ENCODE data around the gene PTP4A2.

PTP4A2 gene

DNA sequence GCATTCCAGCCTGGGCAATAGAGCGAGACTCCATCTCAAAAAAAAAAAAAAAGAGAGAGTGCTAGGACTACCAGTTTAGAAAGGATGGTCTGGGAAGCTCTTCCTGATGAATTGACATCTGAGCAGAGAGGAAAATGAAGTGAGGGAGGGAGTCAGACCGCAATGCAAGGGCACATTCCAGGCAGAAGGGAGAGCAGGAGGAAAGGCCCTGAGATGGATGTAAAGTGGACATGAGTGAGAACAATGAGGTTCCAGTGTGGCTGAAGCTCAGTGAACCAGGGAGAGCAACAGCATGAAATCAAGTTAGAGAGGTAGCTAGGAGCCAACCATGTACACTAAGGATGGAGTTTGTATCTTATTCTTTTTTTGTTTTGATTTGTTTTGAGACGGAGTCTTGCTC, 66.5 kb downstream of the PTP4A2 start:
- DNase-seq (ENCODE audit: extremely low read depth, low read depth), result no peak

DNA sequence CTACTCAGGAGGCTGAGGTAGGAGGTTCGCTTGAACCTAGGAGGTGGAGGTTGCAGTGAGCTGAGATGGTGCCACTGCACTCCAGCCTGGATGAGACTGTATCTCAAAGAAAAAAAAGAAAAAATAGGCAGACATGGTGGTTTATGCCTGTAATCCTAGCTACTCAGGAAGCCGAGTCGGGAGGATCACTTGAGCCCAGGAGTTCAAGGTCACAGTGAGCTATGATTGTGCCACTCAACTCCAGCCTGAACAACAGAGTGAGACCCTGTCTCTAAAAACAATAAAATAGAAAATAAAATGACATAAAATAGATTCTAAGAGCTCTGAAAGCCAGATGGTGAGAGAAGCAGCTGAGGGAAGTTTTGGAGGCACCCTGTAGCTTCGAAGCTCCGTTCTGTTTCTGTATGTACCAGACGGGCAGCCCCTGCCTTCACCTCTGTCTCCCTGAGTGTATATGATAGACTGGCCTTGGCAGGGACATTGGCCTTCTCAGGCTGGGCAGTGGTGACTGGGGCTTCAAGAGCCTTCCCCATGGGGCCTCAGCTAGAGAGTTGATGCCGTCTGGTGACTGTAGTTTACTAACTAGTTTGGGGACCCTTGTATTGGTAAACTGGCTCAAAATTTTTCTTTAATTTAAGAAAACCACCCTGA, 68.0 kb downstream of the PTP4A2 start:
- H3K4me3 ChIP-seq (replicated peaks; ENCODE audit: low read depth, low read length), result no peak overlapping the region
- no peak for DNase-seq (ENCODE audit: extremely low read depth, low read depth)
- TF ChIP-seq, protein P1, sequence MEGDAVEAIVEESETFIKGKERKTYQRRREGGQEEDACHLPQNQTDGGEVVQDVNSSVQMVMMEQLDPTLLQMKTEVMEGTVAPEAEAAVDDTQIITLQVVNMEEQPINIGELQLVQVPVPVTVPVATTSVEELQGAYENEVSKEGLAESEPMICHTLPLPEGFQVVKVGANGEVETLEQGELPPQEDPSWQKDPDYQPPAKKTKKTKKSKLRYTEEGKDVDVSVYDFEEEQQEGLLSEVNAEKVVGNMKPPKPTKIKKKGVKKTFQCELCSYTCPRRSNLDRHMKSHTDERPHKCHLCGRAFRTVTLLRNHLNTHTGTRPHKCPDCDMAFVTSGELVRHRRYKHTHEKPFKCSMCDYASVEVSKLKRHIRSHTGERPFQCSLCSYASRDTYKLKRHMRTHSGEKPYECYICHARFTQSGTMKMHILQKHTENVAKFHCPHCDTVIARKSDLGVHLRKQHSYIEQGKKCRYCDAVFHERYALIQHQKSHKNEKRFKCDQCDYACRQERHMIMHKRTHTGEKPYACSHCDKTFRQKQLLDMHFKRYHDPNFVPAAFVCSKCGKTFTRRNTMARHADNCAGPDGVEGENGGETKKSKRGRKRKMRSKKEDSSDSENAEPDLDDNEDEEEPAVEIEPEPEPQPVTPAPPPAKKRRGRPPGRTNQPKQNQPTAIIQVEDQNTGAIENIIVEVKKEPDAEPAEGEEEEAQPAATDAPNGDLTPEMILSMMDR (IDR thresholded peaks at IDR 0.05; ENCODE audit: low read depth, low read length, missing control alignments), result no peak

More for the DNA sequence above, 66.5 kb downstream of the PTP4A2 start:
- H3K4me3 ChIP-seq (replicated peaks; ENCODE audit: low read depth, low read length), result no peak overlapping the region
- TF ChIP-seq, protein P1 (IDR thresholded peaks at IDR 0.05; ENCODE audit: low read depth, low read length, missing control alignments), result no peak

DNA sequence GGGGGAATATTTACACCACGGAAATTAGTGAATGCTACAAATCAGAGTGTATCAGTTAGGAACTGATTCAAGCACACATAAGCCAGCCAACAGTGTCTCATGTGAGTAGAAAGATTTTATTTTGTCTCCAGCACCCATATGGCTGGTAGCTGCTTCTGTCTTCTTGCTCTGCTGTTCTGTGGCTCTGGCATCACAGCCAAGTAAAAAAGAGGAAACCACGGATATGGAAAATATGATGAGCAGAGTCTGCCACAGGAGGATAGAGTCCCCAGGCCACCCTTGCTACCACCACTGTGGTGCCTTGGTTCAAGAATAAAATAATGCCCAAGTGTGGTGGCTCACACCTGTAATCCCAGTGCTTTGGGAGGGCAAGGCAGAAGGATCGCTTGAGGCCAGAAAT, 68.7 kb downstream of the PTP4A2 start:
- no peak overlapping the region for H3K4me3 ChIP-seq (replicated peaks; ENCODE audit: low read depth, low read length)
- no peak for DNase-seq (ENCODE audit: extremely low read depth, low read depth)
- TF ChIP-seq, protein P1 (IDR thresholded peaks at IDR 0.05; ENCODE audit: low read depth, low read length, missing control alignments), result no peak

DNA sequence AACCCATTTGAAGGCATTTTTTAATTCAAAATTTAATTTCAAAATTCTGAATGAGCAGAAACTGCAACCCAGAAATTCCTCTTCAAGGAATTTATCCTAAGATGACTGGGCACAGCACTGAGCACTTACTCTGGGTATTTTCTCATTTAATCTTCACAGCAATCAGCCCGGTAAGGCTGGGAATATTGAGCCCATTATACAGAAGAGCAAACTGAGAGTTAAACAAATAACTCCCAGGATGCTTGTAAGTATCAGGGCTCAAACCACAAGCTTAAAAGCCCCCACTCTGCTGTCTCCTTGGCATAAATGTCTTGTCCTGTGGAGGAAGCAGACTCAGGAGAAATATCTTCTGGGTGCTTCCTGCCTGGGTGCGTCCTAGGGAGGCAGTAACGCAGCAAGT, 69.3 kb downstream of the PTP4A2 start:
- TF ChIP-seq, protein P1 (IDR thresholded peaks at IDR 0.05; ENCODE audit: low read depth, low read length, missing control alignments), result no peak
- H3K4me3 ChIP-seq (replicated peaks; ENCODE audit: low read depth, low read length), result no peak overlapping the region
- no peak for DNase-seq (ENCODE audit: extremely low read depth, low read depth)

DNA sequence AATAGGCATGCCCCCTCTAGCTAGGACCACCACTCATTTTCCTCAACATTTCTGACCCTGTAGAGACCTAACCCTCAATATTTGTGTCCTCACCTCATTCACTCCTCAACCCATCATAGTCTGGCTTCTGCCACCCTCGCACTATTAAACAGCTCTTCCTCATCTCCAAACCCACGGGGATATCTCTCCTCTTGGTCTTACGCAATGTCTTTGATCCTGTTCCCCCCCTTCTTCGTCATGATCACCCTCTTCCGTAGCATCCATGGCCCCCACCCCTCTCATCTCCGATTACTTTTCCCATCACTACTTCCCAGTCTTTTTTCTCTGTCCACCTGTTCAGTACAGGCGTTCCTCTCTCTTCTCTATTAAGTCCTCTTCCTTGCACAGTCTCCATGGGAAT, 70.6 kb downstream of the PTP4A2 start:
- TF ChIP-seq, protein P1 (IDR thresholded peaks at IDR 0.05; ENCODE audit: low read depth, low read length, missing control alignments), result no peak

DNA sequence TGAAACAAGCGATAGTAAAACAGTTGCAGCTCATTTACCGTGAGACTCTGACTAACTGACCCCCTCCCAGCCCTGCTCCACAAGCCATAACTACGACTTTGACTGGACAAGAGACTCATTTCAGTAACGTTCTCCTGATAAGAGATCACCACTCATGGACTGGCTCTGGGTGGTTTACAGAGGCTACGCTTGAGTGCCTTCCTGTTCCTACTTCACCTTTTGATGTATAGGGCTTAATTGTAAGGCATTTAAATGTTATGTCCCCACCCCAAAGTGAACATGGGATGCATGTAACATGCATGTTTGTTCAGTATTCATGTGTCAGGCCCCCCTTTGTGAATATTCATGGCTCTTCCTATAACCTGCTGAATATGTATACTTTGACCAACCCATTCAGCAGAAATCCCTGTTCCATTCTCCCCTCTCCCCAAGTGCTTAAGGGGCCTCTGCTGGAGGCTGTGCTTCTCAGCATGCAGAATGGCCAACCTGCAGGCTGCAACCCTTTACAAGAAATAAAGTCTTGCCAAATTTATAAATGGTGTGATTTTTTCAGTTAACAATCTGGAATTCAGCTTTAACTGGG, 71.6 kb downstream of the PTP4A2 start:
- TF ChIP-seq, protein P1 (IDR thresholded peaks at IDR 0.05; ENCODE audit: low read depth, low read length, missing control alignments), result no peak
- no peak overlapping the region for H3K4me3 ChIP-seq (replicated peaks; ENCODE audit: low read depth, low read length)
- no peak for DNase-seq (ENCODE audit: extremely low read depth, low read depth)

More for the DNA sequence above, 70.6 kb downstream of the PTP4A2 start:
- no peak overlapping the region for H3K4me3 ChIP-seq (replicated peaks; ENCODE audit: low read depth, low read length)
- no peak for DNase-seq (ENCODE audit: extremely low read depth, low read depth)
